ENCODE results near the gene BFAR.
"Not testable (repeated sequence)": the region's sequence is repeated elsewhere in the genome, so short reads cannot be mapped to it uniquely, and the experiment has no call there.

The BFAR gene

GRCh38 chr16:14672403-14672971, 39.7 kb downstream of the BFAR start:
- TF ChIP-seq, protein P1, sequence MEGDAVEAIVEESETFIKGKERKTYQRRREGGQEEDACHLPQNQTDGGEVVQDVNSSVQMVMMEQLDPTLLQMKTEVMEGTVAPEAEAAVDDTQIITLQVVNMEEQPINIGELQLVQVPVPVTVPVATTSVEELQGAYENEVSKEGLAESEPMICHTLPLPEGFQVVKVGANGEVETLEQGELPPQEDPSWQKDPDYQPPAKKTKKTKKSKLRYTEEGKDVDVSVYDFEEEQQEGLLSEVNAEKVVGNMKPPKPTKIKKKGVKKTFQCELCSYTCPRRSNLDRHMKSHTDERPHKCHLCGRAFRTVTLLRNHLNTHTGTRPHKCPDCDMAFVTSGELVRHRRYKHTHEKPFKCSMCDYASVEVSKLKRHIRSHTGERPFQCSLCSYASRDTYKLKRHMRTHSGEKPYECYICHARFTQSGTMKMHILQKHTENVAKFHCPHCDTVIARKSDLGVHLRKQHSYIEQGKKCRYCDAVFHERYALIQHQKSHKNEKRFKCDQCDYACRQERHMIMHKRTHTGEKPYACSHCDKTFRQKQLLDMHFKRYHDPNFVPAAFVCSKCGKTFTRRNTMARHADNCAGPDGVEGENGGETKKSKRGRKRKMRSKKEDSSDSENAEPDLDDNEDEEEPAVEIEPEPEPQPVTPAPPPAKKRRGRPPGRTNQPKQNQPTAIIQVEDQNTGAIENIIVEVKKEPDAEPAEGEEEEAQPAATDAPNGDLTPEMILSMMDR (IDR thresholded peaks at IDR 0.05), result no peak

- TF ChIP-seq, protein P1 (IDR thresholded peaks at IDR 0.05), result no peak
Measured at GRCh38 chr16:14676633-14677032, 43.9 kb downstream of the BFAR start.

GRCh38 chr16:14677627-14678026, 44.9 kb downstream of the BFAR start:
- TF ChIP-seq, protein P1 (IDR thresholded peaks at IDR 0.05), result no peak

DNA sequence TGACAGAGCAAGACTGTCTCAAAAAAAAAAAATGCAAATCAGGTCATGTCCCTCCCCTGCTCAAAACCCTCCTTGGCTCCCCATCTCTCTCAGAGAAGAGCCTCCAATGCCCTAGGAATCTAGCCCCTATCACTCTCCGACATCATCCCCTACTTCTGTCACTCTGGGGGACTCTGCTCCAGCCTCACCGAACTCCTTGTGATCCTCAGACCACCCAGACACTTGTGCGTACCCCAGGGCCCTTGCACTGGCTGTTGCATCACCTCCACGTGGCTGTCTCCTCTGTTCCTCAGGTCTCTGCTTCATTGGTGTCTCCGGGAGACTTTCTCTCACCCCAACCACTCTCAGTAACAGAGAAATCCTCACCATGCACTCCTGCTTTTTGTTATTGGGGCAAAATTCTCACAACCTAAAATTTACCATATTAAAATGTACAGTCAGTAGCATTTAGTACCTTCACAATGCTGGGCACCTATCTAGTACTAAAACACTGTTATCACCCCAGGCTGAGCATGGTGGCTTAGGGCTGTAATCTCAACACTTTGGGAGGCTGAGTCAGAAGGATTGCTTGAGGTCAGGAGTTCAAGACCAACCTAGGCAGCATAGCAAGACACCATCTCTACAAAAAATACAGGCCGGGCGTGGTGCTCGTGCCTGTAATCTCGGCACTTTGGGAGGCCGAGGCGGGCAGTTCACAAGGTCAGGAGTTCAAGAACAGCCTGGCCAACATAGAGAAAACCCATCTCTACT, 46.2 kb downstream of the BFAR start:
- TF ChIP-seq, protein P1 (IDR thresholded peaks at IDR 0.05), result no peak

- TF ChIP-seq, protein P1 (IDR thresholded peaks at IDR 0.05), result no peak
Measured at GRCh38 chr16:14681115-14681514, 48.4 kb downstream of the BFAR start.

GRCh38 chr16:14682121-14682520, 49.4 kb downstream of the BFAR start:
- TF ChIP-seq, protein P1 (IDR thresholded peaks at IDR 0.05), result no peak

DNA sequence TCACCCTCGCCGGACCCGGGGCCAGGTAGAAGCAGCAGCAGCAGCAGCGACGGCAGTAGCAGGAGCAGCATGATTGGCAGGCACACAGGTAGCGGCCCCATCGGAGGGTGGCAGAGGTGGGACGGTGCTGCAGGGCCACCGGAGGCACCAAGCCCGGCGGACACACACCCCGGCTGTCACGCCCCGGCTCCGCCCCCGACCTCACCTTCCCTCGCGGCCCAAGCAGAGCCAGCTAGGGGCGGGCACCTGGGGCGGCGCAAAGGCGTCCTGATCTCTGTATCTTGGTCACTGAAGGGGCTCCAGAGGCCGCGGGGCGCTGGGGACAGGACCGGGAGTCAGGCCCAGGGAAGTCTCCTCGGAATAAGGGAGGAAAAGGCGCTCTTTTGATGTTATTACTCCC, 61.4 kb downstream of the BFAR start, which contains the start of gene PLA2G10:
TSS of gene PLA2G10 (minus strand) at position 180 of the 400 bp plus-strand sequence. CDS start at position 101, 79 bp downstream.
- TF ChIP-seq, protein P1 (IDR thresholded peaks at IDR 0.05), result not testable (repeated sequence)

Data from LNCAP (cell line).